ENCODE measurements around the gene ASZ1.

The ASZ1 gene

DNA sequence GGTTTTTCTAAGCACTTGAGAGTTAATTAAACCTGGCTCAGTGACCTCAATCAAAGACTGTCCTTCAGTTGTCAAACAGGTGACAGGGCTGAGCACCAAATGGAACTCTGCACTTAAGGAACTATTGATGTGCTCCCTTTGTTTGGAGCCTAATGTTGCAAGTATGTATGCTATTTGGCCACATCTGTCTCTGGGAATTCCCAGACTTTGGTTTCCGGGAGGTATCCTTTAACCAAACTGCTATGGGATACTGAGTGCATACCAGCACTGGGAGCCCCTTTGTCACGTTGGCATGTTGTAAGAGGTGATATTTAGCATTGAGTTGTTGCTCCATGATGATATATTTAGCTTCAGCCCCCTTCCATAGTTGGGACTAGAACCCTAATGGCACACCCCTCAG is 25.2 kb downstream of the ASZ1 start:
- no peak for DNase-seq (ENCODE audit: low spot score)

DNA sequence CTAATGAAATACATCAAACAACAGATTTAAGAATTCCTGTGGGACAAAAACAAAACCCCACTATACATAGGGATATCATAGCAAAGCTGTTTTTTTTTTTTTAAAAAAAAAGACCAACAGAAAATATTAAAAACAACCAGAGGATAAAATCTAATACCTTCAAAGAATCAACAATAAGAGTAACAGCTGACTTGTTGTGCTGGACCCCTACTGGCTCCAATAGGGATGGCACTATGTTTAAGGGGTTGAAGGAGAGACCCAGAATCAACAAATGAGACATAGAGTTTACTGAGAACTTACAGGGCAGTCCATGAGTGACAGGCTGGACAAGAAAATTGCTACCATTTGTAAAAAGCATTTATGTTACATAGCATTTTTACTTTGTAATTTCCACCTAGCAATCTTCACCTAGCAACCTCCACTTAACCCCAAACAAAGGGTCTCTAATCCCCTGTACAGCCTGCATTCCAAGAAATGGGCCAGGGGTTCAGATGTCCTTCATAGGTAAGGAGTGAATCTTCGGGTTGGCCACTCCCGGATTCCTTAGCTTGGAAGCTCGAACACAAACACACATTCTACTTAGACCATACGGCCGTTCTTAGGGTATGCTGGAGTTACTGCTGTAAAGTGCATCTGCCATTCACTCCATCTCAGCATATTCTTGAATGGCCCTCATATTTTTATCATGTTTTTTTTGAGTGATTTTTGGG is 25.8 kb downstream of the ASZ1 start:
- no peak for DNase-seq (ENCODE audit: low spot score)

DNA sequence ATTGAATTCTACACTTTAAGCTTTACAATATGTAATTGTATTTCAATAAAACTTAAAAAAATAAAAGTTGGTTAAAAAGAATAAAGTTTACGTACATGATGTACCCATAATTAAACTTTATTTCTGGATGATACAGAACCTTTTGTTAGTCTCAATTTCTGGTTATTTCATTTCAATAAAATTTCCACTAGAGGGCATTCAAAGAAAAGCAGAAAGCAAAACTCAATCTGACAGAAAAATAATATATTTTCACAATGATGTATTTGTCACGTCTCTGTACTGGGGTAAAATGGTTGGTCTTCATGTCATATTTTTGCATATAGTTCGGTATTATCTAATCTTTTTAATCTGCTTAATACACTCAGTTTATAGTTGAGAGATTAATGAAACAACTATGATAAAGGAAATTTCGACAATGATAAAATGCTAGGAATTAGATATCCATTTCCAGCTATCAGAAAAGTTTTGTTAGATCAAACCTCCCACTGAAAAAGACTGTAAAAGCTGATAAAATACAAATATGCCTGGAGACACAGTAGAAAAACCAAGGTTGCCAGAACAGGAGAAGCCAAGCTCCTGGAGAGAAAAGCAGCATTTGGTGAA is 27.4 kb downstream of the ASZ1 start:
- no peak for DNase-seq (ENCODE audit: low spot score)

DNA sequence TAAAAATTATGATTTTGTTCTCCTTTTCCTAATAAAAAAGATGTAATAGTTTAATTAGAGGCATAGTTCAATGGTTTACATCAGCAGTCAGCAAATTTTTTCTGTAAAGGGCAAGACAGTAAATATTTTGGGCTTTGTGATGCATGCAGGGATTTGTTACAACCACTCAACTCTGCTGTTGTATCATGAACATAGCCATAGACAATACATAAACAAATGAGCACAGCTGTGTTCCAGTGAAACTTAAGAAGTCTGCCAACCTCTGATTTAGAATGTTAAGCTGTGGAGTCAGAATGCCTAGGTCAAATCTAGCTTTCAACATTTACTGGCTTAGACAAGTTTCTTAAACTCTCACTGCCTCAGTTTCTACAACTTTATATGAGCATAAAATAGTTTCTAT is 31.6 kb downstream of the ASZ1 start:
- DNase-seq (ENCODE audit: low spot score) = no peak

DNA sequence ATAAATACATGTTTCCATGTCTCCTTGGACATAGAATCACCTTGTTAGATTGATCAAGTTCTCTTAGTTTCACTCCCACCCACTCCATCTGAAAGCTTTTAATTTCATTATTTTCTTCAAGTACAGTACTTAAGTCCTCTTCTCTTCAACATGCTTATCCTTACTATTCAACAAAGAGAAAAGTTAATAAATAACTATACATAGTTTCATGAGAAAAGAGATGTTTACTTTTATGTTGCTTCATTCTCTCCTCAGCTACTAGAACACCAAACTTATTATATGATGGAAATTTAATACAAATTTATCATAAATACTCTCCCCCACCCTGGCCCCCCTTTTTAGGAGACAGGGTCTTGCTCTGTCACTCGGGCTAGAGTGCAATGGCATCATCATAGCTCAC is 33.5 kb downstream of the ASZ1 start:
- no peak for DNase-seq (ENCODE audit: low spot score)

DNA sequence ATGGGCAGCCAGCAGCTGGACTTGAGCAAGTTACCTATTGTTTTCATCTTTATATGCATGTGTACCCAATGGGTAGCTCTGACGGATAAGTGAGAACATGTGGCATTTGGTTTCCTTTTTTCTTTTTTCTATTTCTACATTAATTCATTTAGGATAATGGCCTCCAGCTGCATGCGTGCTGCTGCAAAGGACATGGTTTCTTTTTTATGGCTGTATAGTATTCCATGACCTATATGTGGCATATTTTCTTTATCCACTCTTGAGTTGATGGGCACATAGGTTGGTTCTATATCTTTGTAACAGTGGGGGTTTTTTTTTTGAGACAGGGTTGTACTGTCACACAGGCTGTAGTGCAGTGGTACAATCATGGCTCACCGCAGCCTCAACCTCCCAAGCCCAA is 37.4 kb downstream of the ASZ1 start:
- DNase-seq (ENCODE audit: low spot score) = no peak

DNA sequence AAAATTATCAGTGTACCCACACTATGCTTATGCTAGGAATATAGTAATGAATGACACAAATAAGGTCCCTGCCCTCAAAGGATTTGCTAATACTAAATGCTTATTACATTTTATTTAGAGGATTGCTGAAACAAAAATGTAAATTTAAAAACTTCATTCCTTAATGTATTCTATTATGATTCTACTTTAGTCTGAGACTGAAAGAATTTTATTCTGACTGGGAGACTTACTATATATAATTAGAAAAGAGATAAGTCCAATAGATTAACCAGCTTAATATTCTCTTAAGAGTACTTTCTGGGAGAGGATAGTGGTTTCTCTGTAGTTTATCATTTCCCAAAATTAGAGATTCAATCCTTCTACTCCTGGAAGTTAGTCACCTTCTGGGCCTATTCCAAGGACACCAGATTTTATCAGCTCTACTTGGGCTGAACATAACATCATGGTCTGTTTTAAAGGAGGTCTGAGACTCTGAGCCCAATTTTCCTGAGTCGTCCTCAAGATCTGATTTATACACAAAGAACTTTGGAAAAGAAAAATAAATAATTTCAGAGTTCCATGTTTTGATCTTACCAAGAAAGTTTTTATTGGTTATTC is 41.1 kb downstream of the ASZ1 start:
- no peak for DNase-seq (ENCODE audit: low spot score)

DNA sequence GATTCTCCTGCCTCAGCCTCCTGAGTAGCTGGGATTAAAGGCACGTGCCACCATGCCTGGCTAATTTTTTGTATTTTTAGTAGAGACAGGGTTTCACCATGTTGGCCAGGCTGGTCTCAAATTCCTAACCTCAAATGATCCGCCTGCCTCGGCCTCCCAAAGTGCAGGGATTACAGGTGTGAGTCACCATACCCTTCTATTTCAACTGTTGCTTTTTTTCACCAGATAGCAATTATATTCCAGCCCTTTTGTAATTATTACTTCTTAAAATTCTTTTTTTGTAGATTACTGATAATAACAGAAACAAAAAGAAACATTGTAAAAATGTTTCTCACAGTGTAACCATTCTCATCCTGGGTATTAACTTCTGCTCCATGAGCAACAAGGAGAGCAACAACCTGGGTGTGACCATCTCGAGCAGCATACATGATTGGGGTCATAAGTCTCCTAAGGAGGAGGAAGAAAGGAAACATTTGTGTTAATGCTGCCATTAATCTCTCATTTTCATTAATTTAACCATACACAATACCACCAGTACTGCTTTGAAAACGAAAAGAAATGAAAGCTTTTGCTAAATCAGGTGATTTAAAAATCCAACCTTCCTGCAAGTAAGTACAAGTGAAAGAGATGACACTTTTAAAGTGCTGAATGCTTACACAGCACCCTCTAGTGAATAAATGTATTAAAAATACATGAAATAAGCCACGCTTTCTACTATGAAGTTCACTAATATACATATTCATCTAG is 41.8 kb downstream of the ASZ1 start:
- no peak for DNase-seq (ENCODE audit: low spot score)

DNA sequence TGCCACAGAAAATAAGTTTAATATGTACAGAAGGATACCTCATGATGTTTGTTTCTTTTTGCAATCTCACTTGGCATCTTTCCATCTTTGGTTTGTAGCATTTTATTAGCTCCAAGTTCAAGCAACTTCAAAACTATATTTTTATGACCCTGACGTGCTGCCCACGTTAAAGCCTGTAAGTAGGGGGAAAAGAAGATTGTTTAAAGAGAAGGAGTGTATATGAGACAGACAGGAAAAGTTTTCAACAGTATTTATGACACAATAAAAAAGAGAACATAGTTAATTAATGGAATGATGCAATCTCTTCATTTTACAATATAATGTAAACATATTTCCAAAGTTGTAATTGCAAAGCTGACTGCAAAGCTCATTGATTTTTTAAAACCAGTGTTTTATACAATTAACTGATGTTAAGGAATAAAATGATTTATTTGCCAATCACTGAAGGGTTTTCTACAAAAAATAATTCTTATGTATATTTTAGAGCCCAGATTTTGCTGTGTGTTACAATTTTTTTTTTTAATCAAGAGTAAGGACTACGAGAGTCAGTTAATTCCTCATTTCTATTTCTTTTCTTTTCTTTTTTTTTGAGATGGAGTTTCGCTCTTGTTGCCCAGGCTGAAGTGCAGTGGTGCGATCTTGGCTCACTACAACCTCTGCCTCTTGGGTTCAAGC is 42.5 kb downstream of the ASZ1 start:
- no peak for DNase-seq (ENCODE audit: low spot score)

DNA sequence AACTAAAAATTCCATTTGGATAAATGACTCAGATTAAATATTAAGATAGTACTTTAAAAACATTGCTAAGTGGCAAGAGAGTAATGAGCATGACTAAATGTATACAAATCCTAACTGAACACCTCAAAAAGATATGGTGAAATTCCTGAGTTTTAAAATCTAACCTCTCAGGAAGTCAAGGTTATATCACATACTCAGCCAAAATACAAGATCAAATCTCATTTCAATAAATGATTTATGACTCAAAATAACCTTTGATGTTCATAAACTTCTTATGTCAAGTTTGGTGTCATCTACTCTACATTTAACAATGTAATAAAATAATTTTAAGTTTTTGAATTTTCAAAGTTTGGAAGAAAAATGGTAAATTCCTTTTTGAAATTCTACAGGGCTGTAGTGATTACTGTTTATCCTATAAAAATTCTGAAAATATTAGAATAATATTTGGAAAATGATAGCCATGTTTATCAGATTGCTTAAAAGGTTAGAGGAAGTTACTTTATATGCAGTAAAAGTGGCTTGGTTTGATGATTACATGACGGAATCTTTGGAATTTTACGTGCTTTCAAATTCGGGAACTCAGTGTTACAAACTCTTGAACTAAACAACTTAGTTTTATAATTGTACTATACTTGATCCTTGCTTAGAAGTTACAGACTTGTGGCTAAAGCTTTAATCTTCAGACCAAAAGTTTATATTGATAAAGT is 43.7 kb downstream of the ASZ1 start:
- no peak for DNase-seq (ENCODE audit: low spot score)

DNA sequence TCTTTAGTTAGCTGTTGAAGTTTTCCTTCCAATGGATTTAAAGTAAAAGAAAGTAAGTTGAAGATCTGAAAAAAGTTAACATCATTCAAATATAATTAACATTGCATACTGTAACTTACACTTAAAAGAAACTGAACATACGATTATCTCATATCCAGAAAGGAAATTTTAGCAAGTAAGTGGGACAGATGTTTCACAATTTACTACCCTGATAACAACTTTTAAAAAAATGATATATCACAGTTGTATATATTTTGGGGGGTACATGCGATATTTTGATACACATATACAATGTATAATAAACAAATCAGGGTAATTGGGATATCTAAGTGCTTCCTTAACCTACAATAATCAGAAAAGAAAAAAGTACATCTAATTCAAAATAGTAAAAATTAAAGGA is 44.2 kb downstream of the ASZ1 start:
- no peak for DNase-seq (ENCODE audit: low spot score)

DNA sequence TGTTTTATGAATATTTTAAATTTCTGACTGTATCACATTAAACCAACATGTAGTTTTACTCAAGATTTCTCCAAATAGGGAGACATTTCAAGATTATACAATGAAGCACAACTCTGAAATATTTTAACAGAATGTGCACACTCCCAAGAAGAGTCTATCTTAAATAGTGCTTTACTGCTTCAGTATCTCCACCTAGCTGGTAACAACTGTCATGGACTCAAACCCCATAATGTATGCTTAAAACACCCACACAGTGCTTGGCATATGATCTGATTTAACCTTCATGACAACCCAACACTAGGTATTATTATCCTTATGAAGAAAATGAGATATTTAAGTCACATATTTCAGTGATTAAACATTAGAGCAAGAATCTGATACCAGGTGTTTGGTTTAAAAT is 45.9 kb downstream of the ASZ1 start:
- DNase-seq (ENCODE audit: low spot score) = no peak

DNA sequence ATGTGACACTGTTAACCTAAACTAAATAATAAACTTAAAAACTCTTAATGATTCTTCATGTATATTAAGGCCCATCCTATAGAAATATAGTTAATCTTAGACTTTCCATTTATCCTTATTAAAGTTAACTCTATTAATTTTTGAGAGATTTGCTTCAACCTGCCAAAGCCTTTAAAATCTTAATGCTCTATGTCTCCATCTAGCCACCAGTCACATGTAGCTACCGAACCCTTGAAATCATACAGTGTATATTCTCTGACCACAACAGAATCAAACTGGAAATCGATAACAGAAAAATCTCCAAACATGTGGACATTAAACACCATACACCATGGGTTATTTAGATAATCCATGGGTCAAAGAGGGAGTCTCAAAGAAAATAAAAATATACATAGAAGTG is 51.9 kb downstream of the ASZ1 start:
- DNase-seq (ENCODE audit: low spot score) = no peak

DNA sequence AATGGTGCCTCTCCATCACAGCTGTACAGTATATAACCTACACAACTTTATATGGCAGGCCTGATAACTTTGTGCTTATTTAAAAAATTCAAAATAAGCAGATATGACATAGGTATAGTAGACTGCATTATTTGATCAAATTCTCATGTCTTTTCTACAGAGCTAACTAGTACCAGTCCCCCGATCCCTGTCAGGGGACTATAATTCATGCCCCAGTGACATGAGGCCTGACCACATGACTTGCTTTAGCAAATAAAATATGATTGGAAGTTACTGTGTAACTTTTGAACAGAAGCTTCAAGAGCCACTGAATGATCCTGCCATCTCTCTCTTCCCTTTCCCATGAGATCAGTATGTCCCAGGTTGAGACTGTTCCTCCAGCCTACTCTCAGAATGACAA is 55.2 kb downstream of the ASZ1 start:
- DNase-seq (ENCODE audit: low spot score) = no peak

DNA sequence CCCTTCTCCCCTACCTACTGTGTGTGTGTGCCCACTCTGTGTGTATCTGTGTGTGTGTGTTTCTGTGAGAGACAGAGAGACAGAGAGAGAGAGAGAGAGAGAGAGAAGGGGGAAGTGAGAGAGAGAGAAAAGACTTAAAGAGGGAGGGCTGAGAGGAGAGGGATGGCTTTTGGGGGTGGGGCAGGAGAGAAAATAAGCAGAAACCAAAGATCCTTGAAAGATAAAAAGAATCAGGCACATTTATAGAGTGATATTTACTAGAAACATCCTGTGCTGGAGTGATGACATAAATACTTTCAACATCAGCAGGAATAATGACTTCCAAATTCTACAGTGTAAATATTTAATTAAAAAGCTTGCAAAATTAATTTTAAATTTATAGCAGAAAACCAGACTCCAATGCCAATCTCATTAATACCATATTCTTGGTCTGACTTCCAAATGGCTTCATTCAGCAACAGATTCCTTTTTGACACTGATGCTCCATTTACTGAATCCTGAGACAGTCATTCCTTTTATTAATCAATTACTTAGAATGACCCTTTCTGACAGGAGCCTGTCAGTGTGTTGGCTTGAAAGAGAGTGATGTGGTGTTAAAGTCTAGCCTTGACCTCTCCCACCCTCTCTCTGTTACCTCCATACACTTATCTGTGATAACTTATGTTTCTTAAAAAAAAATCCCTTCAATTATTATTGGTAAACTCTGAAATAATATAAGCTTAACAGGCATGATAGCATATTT is 62.8 kb downstream of the ASZ1 start:
- no peak for DNase-seq (ENCODE audit: low spot score)

DNA sequence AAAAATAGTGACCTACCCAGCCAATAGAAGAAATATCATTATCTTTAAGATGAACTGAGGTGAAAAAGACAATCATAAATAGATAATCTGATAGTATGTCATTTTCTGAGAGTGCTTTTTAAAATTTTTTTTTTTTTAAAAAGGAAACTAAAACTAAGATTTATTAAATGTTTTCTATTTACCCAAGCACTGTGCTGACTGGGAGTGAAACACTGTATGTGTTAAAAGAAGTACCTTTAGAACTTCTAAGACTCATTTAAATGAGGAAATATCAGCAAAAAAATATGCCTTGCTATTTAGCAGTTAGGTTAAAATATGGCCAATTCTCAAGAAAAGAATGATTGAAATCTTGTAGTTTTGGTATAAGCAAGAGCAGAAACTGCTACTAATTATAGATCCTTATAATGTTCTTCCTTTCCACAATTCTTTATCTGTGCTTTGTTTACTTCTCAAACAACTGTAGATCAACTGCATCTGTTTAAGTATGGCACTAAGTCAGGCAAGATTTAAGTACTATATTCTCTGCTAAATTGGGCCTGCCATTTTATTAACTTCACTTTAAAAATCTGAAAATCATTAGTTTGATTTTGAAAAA is 64.9 kb downstream of the ASZ1 start:
- no peak for DNase-seq (ENCODE audit: low spot score)

DNA sequence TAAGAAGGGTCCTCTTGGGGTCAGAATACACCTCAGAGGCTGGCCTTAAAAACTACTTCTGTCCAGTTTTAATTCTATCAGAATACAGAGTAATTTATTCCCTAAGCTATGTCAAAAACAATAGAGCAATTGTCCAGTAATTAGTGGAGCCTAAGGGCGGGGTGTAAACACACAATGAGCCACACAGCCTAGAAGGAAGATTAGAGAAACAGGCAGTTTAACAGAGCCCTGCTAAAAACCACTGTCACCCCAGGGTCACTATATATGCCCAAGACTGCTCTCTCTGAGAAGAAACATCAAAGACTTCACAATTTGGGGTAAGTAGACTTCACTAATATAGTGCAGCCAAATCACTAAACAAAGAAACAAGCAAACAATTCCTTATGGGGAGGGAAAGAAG is 77.3 kb downstream of the ASZ1 start:
- no peak for DNase-seq (ENCODE audit: low spot score)

DNA sequence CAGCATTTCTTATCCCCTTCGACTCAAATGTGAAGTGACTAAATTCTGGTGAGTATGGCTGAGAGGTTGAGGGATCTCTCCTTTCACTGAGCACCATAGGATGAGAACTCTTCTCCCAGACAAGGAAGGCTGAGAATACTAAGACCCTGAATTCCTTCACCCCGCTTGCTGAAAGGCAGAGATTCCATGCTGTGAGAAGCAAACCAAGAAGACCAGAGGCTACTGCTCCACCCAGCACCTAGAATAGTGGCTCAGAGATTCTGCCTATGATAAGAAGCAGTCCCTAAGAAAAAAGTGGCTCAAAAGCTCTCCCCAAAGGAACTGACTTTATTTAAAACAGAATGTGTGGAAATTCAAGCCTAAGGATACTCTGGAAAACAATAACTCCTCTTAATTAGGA is 77.7 kb downstream of the ASZ1 start:
- DNase-seq (ENCODE audit: low spot score) = no peak

DNA sequence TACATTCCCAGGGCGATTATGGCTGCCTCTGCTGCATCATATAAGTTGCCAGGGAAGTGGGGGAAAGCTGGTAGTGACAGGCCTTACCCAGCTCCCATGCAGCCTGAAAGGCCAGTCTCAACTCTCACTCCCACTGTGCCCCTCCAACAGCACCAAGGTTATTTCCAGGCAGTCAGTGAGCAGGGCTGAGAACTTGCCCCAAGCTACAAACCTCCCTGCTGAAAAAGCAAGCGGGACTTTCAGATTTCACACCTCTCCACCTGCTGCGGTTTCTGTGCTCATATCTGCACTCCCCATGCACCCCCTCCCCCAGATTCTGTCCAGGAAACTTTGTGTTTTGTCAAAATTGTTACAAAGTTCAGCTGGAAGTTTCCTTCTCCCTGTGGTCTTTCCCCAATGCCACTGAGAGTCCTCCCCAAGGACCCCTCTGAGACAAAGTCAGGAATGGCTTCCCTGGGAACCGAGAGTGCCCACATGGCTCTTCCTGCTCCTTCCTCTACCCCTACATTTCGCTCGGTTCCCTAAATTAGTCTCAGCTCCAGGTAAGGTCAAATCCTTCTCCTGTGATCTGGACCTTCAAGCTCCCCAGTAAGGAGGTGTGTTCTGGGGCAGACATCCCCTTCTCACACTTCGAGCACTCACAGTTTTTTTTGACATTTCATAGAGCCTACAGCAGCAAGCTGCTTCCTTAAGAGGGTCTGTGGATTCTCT is 79.2 kb downstream of the ASZ1 start:
- DNase-seq (ENCODE audit: low spot score) = no peak

DNA sequence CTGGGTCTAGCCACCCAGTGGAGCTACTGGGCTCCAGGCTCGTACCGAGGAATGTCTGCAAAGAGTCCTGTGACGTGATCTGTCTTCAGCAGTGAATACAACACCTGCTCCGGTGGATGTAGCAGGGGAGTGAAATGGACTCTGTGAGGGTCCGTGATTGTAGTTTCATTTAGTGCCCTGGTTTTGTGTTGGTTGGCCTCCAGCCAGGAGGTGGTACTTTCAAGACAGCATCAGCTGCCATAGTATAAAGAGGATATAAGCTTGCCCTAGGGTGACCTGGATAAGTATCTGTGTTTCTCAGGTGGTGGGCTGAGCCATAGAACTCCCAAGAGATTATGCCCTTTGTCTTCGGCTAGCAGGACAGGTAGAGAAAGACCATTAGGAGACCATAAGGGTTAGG is 79.8 kb downstream of the ASZ1 start:
- DNase-seq (ENCODE audit: low spot score) = no peak
